ENCODE results near the gene ARL15. TPM values are rescaled to one million over a fixed set of nuclear protein-coding genes. Genes with fewer than 3 reads are reported as not detected.

ARL15 gene
- total RNA-seq, 4 donors from 2014 or later = 8.5 to 19.1 (median 12.0) TPM

DNA sequence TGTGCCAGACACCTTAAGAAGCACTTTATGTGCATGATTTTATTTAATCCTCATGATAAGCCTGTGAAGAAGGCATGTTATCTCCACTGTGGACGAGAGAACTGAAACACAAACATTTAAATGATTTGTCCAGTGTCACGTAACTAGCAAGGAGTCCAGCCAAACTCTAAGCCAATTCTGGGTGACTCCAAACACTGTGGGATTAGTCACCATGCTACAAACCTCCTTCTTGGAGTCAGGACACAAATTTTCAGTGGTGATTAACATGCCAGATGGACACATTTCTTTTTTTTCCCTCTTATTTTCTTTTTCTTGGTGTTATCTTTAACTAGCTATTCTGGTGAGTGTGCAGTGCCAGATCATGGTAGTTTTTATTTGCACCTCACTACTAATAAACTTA, 433.1 kb downstream of the ARL15 start:
- H3K27ac ChIP-seq = no peak overlapping the region
- no peak for DNase-seq
- WGBS, 2 donors = 47 to 56% methylated on average over 2 of the region's 2 CpGs
- no peak overlapping the region for H3K4me3 ChIP-seq
- intact Hi-C loops (cut with DNase I) = no loop called here
- no peaks in the 10 kb centered on the region for H3K9me3 ChIP-seq
- H3K36me3 ChIP-seq = no peaks in the 10 kb centered on the region
- no peaks in the 10 kb centered on the region for H3K27me3 ChIP-seq
- no peaks in the 10 kb centered on the region for H3K4me1 ChIP-seq
- TF ChIP-seq POLR2A (IDR thresholded peaks at IDR 0.05) = no peak
- TF ChIP-seq, protein P1, sequence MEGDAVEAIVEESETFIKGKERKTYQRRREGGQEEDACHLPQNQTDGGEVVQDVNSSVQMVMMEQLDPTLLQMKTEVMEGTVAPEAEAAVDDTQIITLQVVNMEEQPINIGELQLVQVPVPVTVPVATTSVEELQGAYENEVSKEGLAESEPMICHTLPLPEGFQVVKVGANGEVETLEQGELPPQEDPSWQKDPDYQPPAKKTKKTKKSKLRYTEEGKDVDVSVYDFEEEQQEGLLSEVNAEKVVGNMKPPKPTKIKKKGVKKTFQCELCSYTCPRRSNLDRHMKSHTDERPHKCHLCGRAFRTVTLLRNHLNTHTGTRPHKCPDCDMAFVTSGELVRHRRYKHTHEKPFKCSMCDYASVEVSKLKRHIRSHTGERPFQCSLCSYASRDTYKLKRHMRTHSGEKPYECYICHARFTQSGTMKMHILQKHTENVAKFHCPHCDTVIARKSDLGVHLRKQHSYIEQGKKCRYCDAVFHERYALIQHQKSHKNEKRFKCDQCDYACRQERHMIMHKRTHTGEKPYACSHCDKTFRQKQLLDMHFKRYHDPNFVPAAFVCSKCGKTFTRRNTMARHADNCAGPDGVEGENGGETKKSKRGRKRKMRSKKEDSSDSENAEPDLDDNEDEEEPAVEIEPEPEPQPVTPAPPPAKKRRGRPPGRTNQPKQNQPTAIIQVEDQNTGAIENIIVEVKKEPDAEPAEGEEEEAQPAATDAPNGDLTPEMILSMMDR (IDR thresholded peaks at IDR 0.05) = no peak

DNA sequence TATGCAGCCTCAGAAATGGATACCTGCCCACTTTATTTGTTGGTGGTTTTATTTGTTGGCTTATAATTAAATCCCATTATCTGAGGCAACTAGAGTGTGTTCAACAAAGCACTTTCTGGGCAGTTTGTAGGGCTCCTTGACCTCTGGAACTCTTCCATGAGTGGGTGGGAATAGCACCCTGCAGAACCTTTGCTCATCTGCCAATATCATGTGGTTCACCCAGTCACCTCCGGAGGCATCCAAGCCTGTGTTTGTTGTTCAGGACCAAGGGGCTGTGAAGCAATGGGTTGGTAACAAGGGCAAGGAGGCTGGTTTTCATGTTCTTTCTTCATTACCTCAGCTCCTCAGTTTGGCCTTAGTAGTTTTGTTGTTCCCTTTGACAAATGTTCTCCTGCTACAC, 436.0 kb downstream of the ARL15 start:
- H3K27me3 ChIP-seq = no peaks in the 10 kb centered on the region
- H3K36me3 ChIP-seq = no peaks in the 10 kb centered on the region
- H3K27ac ChIP-seq = no peak overlapping the region
- no peaks in the 10 kb centered on the region for H3K9me3 ChIP-seq
- no peak for DNase-seq
- TF ChIP-seq POLR2A (IDR thresholded peaks at IDR 0.05) = no peak
- TF ChIP-seq, protein P1 (IDR thresholded peaks at IDR 0.05) = no peak
- H3K4me1 ChIP-seq = no peaks in the 10 kb centered on the region
- WGBS, 2 donors = 62 to 86% methylated on average over 1 of the region's 1 CpG
- intact Hi-C loops (cut with DNase I) = no loop called here
- H3K4me3 ChIP-seq = no peak overlapping the region

DNA sequence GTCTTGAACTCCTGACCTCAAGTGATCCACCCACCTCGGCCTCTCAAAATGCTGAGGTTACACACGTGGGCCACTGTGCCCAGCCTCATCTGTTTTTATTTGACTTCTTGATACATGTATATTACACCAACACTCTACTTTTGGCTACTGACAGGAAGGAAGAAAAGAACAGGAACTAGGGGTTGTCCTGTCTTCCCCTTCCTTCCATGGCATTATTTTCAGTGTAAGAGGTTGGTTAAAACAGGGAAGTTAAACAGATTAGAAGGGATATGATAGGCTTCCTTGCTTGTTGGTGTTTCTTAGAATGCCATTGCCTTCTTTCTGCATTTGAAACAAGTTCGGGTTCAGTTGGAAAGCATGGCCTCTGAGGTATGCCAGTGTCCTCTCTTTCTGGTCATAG, 437.1 kb downstream of the ARL15 start:
- H3K36me3 ChIP-seq = no peaks in the 10 kb centered on the region
- H3K4me1 ChIP-seq = no peaks in the 10 kb centered on the region
- H3K27ac ChIP-seq = no peak overlapping the region
- no peak for DNase-seq
- intact Hi-C loops (cut with DNase I) = no loop called here
- H3K27me3 ChIP-seq = no peaks in the 10 kb centered on the region
- WGBS, 2 donors = 77 to 88% methylated on average over 3 of the region's 3 CpGs
- no peaks in the 10 kb centered on the region for H3K9me3 ChIP-seq
- TF ChIP-seq, protein P1 (IDR thresholded peaks at IDR 0.05) = no peak
- no peak for TF ChIP-seq POLR2A (IDR thresholded peaks at IDR 0.05)
- no peak overlapping the region for H3K4me3 ChIP-seq

DNA sequence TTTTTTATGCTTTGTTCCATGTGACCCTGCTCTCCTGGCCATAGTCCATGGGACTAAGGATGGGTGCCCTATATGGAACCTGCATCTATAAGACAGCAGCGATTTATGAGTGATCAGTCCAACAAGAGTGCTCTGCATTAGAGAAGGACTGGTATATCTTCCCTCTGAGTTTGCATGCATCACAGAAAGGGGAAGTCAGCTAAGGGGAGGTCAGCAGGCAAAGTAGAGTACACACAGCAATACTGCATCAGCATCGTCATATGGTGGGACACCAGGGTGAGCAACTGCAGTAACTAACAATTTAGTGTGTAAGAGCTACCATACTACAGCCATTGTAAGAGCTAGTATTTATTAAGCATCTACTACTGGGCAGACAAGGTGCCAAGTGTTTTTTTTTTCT, 438.6 kb downstream of the ARL15 start:
- intact Hi-C loops (cut with DNase I) = no loop called here
- Histone ChIP-seq H3K27ac (no peak overlapping the region), H3K4me1 (no peaks in the 10 kb centered on the region), H3K27me3 (no peaks in the 10 kb centered on the region), H3K36me3 (no peaks in the 10 kb centered on the region), H3K4me3 (no peak overlapping the region), H3K9me3 (no peaks in the 10 kb centered on the region)
- 88 to 91% methylated on average over 2 of the region's 2 CpGs for WGBS, 2 donors
- DNase-seq = no peak
- TF ChIP-seq POLR2A (IDR thresholded peaks at IDR 0.05) = no peak
- TF ChIP-seq, protein P1 (IDR thresholded peaks at IDR 0.05) = no peak

DNA sequence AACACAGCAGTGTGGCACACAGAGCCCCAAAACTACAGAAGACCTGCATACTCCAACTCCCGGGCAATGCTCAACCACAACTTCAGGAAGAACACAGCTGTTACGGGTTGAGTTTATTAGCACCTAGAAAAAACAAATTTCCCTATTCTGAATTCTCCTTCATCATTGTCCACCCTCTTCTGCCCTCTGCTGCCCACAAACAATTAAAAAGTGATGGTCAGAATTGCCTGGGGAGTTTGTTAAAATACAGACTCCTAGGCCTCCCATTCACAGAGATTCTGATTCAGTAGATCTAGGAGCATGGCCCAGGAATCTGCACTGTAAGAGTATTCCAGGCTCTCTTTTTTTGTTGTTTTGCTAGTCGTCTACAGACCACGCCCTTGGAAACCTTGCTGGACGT, 439.3 kb downstream of the ARL15 start:
- H3K36me3 ChIP-seq = no peaks in the 10 kb centered on the region
- H3K9me3 ChIP-seq = no peaks in the 10 kb centered on the region
- H3K27me3 ChIP-seq = no peaks in the 10 kb centered on the region
- no peak overlapping the region for H3K4me3 ChIP-seq
- intact Hi-C loops (cut with DNase I) = no loop called here
- no peak for TF ChIP-seq POLR2A (IDR thresholded peaks at IDR 0.05)
- TF ChIP-seq, protein P1 (IDR thresholded peaks at IDR 0.05) = no peak
- no peaks in the 10 kb centered on the region for H3K4me1 ChIP-seq
- WGBS, 2 donors = 75 to 77% methylated on average over 5 of the region's 5 CpGs
- H3K27ac ChIP-seq = no peak overlapping the region
- no peak for DNase-seq

Data from esophagus squamous epithelium (tissue), 5 donors.